Measurements from ENCODE around the gene CBX8. TPM values are rescaled to one million over a fixed set of nuclear protein-coding genes. Genes with fewer than 3 reads are reported as not detected.

CBX8 gene
- total RNA-seq, 1 donor from 2014 or later, result 3.5 TPM

DNA sequence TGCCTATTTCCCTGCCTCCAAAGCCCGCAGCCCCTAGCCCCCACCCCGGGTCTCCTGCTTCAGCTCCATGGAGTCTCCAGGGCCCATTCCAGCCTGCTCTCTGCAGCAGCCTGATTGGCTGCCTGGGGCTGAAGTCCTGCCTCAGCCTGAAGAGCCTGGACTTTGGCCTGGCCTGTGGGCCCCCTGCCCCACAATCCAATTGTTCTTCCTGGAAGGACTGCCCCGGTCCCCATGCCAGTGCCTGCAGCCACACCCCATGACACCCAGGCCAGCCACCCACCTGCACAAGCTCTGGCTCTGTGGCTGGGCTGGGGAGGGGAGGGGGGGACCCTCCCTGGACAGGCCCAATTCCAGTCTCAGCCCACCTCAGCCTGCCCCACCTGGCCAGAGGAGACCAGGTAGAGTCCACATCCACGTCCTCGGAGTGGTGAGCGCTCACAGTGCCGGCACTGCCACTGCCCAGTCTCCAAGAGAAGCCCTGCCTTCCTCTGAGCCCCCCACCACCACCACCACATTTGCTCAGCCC, 53.9 kb downstream of the CBX8 start:
- H3K4me3 ChIP-seq (ENCODE audit: low read depth, low read length), result no peak overlapping the region
- TF ChIP-seq, protein P1, sequence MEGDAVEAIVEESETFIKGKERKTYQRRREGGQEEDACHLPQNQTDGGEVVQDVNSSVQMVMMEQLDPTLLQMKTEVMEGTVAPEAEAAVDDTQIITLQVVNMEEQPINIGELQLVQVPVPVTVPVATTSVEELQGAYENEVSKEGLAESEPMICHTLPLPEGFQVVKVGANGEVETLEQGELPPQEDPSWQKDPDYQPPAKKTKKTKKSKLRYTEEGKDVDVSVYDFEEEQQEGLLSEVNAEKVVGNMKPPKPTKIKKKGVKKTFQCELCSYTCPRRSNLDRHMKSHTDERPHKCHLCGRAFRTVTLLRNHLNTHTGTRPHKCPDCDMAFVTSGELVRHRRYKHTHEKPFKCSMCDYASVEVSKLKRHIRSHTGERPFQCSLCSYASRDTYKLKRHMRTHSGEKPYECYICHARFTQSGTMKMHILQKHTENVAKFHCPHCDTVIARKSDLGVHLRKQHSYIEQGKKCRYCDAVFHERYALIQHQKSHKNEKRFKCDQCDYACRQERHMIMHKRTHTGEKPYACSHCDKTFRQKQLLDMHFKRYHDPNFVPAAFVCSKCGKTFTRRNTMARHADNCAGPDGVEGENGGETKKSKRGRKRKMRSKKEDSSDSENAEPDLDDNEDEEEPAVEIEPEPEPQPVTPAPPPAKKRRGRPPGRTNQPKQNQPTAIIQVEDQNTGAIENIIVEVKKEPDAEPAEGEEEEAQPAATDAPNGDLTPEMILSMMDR (conservative IDR thresholded peaks at IDR 0.05; ENCODE audit: low read depth, low read length), result no peak
- no peak for DNase-seq (ENCODE audit: low read depth)

GRCh38 chr17:79742589-79742918, 54.3 kb downstream of the CBX8 start:
- H3K4me3 ChIP-seq (ENCODE audit: low read depth, low read length), result no peak overlapping the region
- DNase-seq (ENCODE audit: low read depth), result no peak
- TF ChIP-seq, protein P1 (conservative IDR thresholded peaks at IDR 0.05; ENCODE audit: low read depth, low read length), result no peak

Other genes with a start within 250 kb of the CBX8 start
- not detected in 2 replicates for gene RBFOX3, start 186.0 kb downstream of the CBX8 start, total RNA-seq
- gene ENPP7, start 66.1 kb downstream of the CBX8 start, total RNA-seq, result not detected in 2 replicates
- gene CBX2, start 18.9 kb downstream of the CBX8 start, total RNA-seq, result 7.6 and 11.1 TPM in 2 replicates
- 4.8 and 7.4 TPM in 2 replicates for gene CBX4, start 42.4 kb upstream of the CBX8 start, total RNA-seq
- 19.9 and 25.7 TPM in 2 replicates for gene TBC1D16, start 238.8 kb upstream of the CBX8 start, total RNA-seq
- gene CCDC40, start 239.6 kb upstream of the CBX8 start, total RNA-seq, result 1.3 and 2.2 TPM in 2 replicates